Fibroblast of the aortic adventitia (primary cell): ENCODE data around the gene ZC3H11A. TPM values are rescaled to one million over a fixed set of nuclear protein-coding genes. Genes with fewer than 3 reads are reported as not detected.
A peak's percentile ranks its signal among the peaks of the same experiment; 100 is the strongest.
"Not testable (repeated sequence)": the region's sequence is repeated elsewhere in the genome, so short reads cannot be mapped to it uniquely, and the experiment has no call there.

Experiments
- DNase-seq: peaks from one replicate; pipeline ENCODE4 v3.0.0-alpha.2; 2010; ENCODE audit warnings: low read depth
- H3K4me3 ChIP-seq: 2 replicates; pipeline ENCODE4 v1.5.1; 2011; ENCODE audit warnings: low read depth, mild to moderate bottlenecking, control low read depth, low read length, moderate library complexity
- CTCF ChIP-seq: IDR thresholded peaks from 2 replicates; pipeline ENCODE4 v1.5.1; 2011; ENCODE audit warnings: mild to moderate bottlenecking, low read length, control low read depth, inconsistent platforms; ENCODE audit not compliant: insufficient read depth
- total RNA-seq: library from RNA; depleted of rRNA; stranded (reverse); fragments of >200 nt; gene quantifications from 2 replicates; pipeline ENCODE4 v1.2.3, GENCODE V29; 2012; ENCODE audit warnings: low replicate concordance

Gene ZC3H11A
- 108 and 166 TPM in 2 replicates for total RNA-seq

GRCh38 chr1:203795441-203796235 lies at the start of gene ZC3H11A, which contains the start of gene ZBED6:
ZC3H11A (plus strand) TSS chr1:203795623; CDS start chr1:203817071, 21,448 bp downstream.
ZBED6 (plus strand) TSS chr1:203795623; CDS start chr1:203797523, 1,900 bp downstream.
- DNase-seq: peak; percentile 98
- no peak for TF ChIP-seq CTCF
- peak within 1 kb of the TSS; percentile 77 for H3K4me3 ChIP-seq

- TF ChIP-seq CTCF: no peak
- H3K4me3 ChIP-seq: no peak overlapping the region
- DNase-seq: no peak
Observed at GRCh38 chr1:203746281-203746680, 49.1 kb upstream of the ZC3H11A start.

GRCh38 chr1:203751051-203751450 lies 44.4 kb upstream of the ZC3H11A start:
- no peak overlapping the region for H3K4me3 ChIP-seq
- TF ChIP-seq CTCF: no peak
- peak; percentile 55 for DNase-seq

- not testable (repeated sequence) for H3K4me3 ChIP-seq, DNase-seq
Observed at GRCh38 chr1:203751618-203752361, 43.6 kb upstream of the ZC3H11A start.

- H3K4me3 ChIP-seq: no peak overlapping the region
- TF ChIP-seq CTCF: no peak
- DNase-seq: no peak
Observed at GRCh38 chr1:203754455-203754864, 41.0 kb upstream of the ZC3H11A start.

GRCh38 chr1:203756036-203756435 lies 39.4 kb upstream of the ZC3H11A start:
- no peak for DNase-seq
- TF ChIP-seq CTCF: no peak
- no peak overlapping the region for H3K4me3 ChIP-seq

GRCh38 chr1:203758749-203759148 lies 36.7 kb upstream of the ZC3H11A start:
- H3K4me3 ChIP-seq, DNase-seq: not testable (repeated sequence)
